ENCODE data around the gene PKP2. TPM values are rescaled to one million over a fixed set of nuclear protein-coding genes. Genes with fewer than 3 reads are reported as not detected.

PKP2 gene
- total and polyA plus RNA-seq, 9 of the 15 experiments (the other 6 are each of a cell fraction or from before 2014, with no cell fraction given): 1.6 to 4.2 (median 2.8) TPM

- TF ChIP-seq MGA (IDR thresholded peaks at IDR 0.05): 0 out of 2 replicates have a peak, but pooled peaks have one; percentile 8
- peak; percentile 63 for TF ChIP-seq POLR2G (IDR thresholded peaks at IDR 0.05; ENCODE audit: low read depth, low read length)
- no peak for TF ChIP-seq ZZZ3 (IDR thresholded peaks at IDR 0.05)
- peak; percentile 63; the same call in 1 of the 2 replicates for TF ChIP-seq MYC (IDR thresholded peaks at IDR 0.05; ENCODE audit: low read depth, low read length)
- TF ChIP-seq MYC (CRISPR knock-in tag; IDR thresholded peaks at IDR 0.05; ENCODE audit: borderline replicate concordance, low read depth): no peak
- peak; percentile 15 to 63; a peak in 2 of 4 replicates for TF ChIP-seq NRF1 (conservative IDR thresholded peaks at IDR 0.05 in 1 of 2, IDR thresholded peaks at IDR 0.05 in 1 of 2)
- TF ChIP-seq GABPA (tag; conservative IDR thresholded peaks at IDR 0.05; ENCODE audit: low read depth): peak; percentile 64
- TF ChIP-seq HDAC1 (IDR thresholded peaks at IDR 0.05): peak in 1 of 2 experiments; percentile 24; a peak in 1 of 4 replicates
- peak; percentile 69 for TF ChIP-seq EGR1 (conservative IDR thresholded peaks at IDR 0.05)
- TF ChIP-seq SRSF9 (IDR thresholded peaks at IDR 0.05; ENCODE audit: borderline replicate concordance, low read depth, low read length): no peak
- TF ChIP-seq NR3C1 (CRISPR knock-in tag; IDR thresholded peaks at IDR 0.05): peak; percentile 45; the same call in 1 of the 2 replicates
- TF ChIP-seq ZNF143 (CRISPR knock-in tag; IDR thresholded peaks at IDR 0.05): no peak
- TF ChIP-seq ZBTB33 (CRISPR knock-in tag; IDR thresholded peaks at IDR 0.05): peak; percentile 38; the same call in 1 of the 2 replicates
- TF ChIP-seq CTBP1 (IDR thresholded peaks at IDR 0.05; ENCODE audit: borderline replicate concordance): peak; percentile 52; the same call in 1 of the 2 replicates
These were observed at the start of gene PKP2 (continued) for GRCh38 chr12:32896432-32897280.
